Measurements from ENCODE around the gene MRPS23. TPM values are rescaled to one million over a fixed set of nuclear protein-coding genes. Genes with fewer than 3 reads are reported as not detected.

The MRPS23 gene
- total and polyA plus RNA-seq, 2 experiments from 2014 or later: 53.2 to 74.5 TPM

GRCh38 chr17:57832314-57833178 lies 17.3 kb downstream of the MRPS23 start:
- Mint-ChIP-seq H3K36me3 (ENCODE audit: low read depth) (no peaks in the 10 kb centered on the region), H3K4me1 (peaks cover 10% of the 10 kb centered on the region; the same call in 2 of the 3 replicates), H3K27me3 (ENCODE audit: insufficient read depth, low read depth, poor library complexity) (peaks cover 8% of the 10 kb centered on the region), H3K9me3 (no peaks in the 10 kb centered on the region), H3K4me3 (no peak overlapping the region), H3K27ac (no peak overlapping the region)
- peak; percentile 36 for ATAC-seq
- TF ChIP-seq EZH2 (IDR thresholded peaks at IDR 0.05; ENCODE audit: low read depth, unreplicated experiment) (no peak), JUNB (IDR thresholded peaks at IDR 0.05; ENCODE audit: unreplicated experiment) (no peak)
- peak overlapping the region; percentile 72 for H3K4me2 ChIP-seq
- no peak for DNase-seq (ENCODE audit: low spot score)
- peaks cover 15% of the 10 kb centered on the region for H3K4me1 ChIP-seq (ENCODE audit: insufficient read depth)
- no peaks in the 10 kb centered on the region for H3K27me3 ChIP-seq (ENCODE audit: insufficient read depth)
- H3K79me2 ChIP-seq (replicated peaks; ENCODE audit: insufficient read depth): no peaks in the 10 kb centered on the region
- peak overlapping the region; percentile 72 for H2AFZ ChIP-seq
- no peaks in the 10 kb centered on the region for H3K36me3 ChIP-seq (ENCODE audit: insufficient read depth)
- 0 out of 2 replicates have a peak overlapping the region, but pooled peaks have one; percentile 23 for H3K27ac ChIP-seq (ENCODE audit: low read depth)
- H4K20me1 ChIP-seq (replicated peaks; ENCODE audit: insufficient read depth): no peaks in the 10 kb centered on the region
- no peaks in the 10 kb centered on the region for H3F3A ChIP-seq (replicated peaks; ENCODE audit: low read depth)
- H3K4me3 ChIP-seq: peak overlapping the region; percentile 47
- H3K9me2 ChIP-seq (ENCODE audit: insufficient read depth): no peaks in the 10 kb centered on the region

GRCh38 chr17:57830880-57831279 lies 19.0 kb downstream of the MRPS23 start:
- Mint-ChIP-seq H3K4me1 (peaks cover 10% of the 10 kb centered on the region; the same call in 2 of the 3 replicates), H3K27ac (no peak overlapping the region), H3K9me3 (no peaks in the 10 kb centered on the region), H3K4me3 (no peak overlapping the region), H3K36me3 (ENCODE audit: low read depth) (no peaks in the 10 kb centered on the region), H3K27me3 (ENCODE audit: insufficient read depth, low read depth, poor library complexity) (peaks cover 8% of the 10 kb centered on the region)
- no peak for DNase-seq (ENCODE audit: low spot score)
- Histone ChIP-seq H4K20me1 (replicated peaks; ENCODE audit: insufficient read depth) (no peaks in the 10 kb centered on the region), H3K79me2 (replicated peaks; ENCODE audit: insufficient read depth) (no peaks in the 10 kb centered on the region), H3K4me2 (no peak overlapping the region), H3K4me3 (no peak overlapping the region), H3K27ac (ENCODE audit: low read depth) (no peak overlapping the region), H3K4me1 (ENCODE audit: insufficient read depth) (peaks cover 15% of the 10 kb centered on the region), H3K27me3 (ENCODE audit: insufficient read depth) (no peaks in the 10 kb centered on the region), H2AFZ (no peak overlapping the region), H3K36me3 (ENCODE audit: insufficient read depth) (no peaks in the 10 kb centered on the region), H3F3A (replicated peaks; ENCODE audit: low read depth) (no peaks in the 10 kb centered on the region), H3K9me2 (ENCODE audit: insufficient read depth) (no peaks in the 10 kb centered on the region)
- ATAC-seq: no peak
- TF ChIP-seq ZNF114 (CRISPR knock-in tag; IDR thresholded peaks at IDR 0.05) (no peak), CTCF (conservative IDR thresholded peaks at IDR 0.05; ENCODE audit: low read depth in 2 of 2) (no peak), ZNF462 (CRISPR knock-in tag; IDR thresholded peaks at IDR 0.05) (no peak), ZNF331 (CRISPR knock-in tag; IDR thresholded peaks at IDR 0.05; ENCODE audit: low read depth) (no peak), EZH2phosphoT487 (IDR thresholded peaks at IDR 0.05; ENCODE audit: unreplicated experiment) (no peak), POLR2AphosphoS5 (IDR thresholded peaks at IDR 0.05; ENCODE audit: low read depth) (no peak), REST (IDR thresholded peaks at IDR 0.05; ENCODE audit: unreplicated experiment) (no peak)
